Measurements from ENCODE around the gene TCF25. TPM values are rescaled to one million over a fixed set of nuclear protein-coding genes. Genes with fewer than 3 reads are reported as not detected.

Gene TCF25
- total RNA-seq, 4 donors from 2014 or later, result 166 to 260 (median 182) TPM

DNA sequence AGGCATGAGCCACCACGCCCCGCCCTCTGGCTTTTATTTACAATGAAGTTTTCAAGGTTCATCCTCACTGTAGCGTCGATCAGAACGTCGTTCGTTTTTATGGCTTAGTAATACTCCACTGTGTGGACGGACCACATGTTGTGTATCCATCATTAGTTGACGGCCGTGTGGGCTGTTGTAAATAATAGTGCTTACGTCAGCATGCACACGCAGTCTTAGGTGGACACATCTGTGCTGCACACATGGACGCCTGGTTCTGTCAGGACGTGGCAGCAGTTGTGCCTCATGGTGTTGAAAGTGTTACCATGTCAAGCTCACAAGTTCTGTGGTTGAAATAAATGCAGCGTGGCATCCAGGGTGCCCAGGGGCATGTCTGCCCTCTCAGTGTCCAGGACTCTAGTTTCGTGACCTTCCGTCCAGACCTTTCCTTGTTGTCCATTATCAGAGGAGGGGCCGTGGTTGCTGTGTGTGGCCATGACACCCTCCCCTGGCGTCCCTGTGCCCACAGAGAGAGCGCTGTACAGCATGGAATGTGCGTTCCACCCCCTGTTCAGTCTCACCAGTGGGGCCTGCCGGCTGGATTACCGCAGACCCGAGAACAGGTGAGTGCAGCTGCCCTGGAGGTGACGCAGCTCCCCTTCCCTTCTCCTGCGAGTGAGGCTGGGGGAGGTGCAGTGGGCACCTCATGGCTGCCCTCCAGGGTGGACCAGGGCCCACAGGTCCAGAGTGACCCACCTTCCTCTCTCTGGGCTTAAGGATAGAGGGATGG lies 22.3 kb downstream of the TCF25 start:
- no peak for DNase-seq (ENCODE audit: low spot score in 2 of 2)
- TF ChIP-seq EP300 (IDR thresholded peaks at IDR 0.05) (no peak), POLR2AphosphoS5 (IDR thresholded peaks at IDR 0.05) (no peak), POLR2A (IDR thresholded peaks at IDR 0.05) (no peak), CTCF (IDR thresholded peaks at IDR 0.05) (no peak)
- H3K27ac ChIP-seq, result no peak overlapping the region
- H3K27me3 ChIP-seq, result no peaks in the 10 kb centered on the region
- H3K4me1 ChIP-seq, result no peaks in the 10 kb centered on the region
- peaks cover 99% of the 10 kb centered on the region for H3K36me3 ChIP-seq
- no peak overlapping the region for H3K4me3 ChIP-seq
- no peaks in the 10 kb centered on the region for H3K9me3 ChIP-seq
- 88% methylated on average over 17 of the region's 26 CpGs for WGBS

DNA sequence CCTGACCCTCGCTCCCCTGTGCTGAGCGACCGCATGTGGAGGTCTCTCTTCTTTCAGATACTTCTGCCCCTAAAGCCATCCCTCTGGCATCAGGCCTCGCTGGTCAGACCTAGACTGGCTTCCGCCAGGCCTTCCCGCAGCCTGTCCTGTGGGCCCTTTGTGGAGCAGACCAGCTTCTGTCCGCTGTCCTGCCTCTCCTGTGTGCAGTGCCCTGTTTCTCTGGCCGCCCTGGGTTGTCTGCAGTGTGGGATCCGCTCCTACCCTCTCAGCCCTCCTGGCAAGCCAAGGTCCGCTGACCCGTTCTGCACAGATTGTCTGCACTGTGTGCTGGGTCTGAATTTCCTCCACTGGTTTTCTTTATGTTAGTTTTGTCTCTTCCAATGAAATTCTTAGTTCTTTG lies 23.8 kb downstream of the TCF25 start:
- TF ChIP-seq EP300 (IDR thresholded peaks at IDR 0.05) (no peak), CTCF (IDR thresholded peaks at IDR 0.05) (no peak), POLR2A (IDR thresholded peaks at IDR 0.05) (no peak), POLR2AphosphoS5 (IDR thresholded peaks at IDR 0.05) (no peak)
- Histone ChIP-seq H3K9me3 (no peaks in the 10 kb centered on the region), H3K4me1 (no peaks in the 10 kb centered on the region), H3K4me3 (no peak overlapping the region), H3K36me3 (peaks cover 90% of the 10 kb centered on the region), H3K27ac (no peak overlapping the region), H3K27me3 (no peaks in the 10 kb centered on the region)
- no peak for DNase-seq (ENCODE audit: low spot score in 2 of 2)
- 95% methylated on average over 11 of the region's 11 CpGs for WGBS

DNA sequence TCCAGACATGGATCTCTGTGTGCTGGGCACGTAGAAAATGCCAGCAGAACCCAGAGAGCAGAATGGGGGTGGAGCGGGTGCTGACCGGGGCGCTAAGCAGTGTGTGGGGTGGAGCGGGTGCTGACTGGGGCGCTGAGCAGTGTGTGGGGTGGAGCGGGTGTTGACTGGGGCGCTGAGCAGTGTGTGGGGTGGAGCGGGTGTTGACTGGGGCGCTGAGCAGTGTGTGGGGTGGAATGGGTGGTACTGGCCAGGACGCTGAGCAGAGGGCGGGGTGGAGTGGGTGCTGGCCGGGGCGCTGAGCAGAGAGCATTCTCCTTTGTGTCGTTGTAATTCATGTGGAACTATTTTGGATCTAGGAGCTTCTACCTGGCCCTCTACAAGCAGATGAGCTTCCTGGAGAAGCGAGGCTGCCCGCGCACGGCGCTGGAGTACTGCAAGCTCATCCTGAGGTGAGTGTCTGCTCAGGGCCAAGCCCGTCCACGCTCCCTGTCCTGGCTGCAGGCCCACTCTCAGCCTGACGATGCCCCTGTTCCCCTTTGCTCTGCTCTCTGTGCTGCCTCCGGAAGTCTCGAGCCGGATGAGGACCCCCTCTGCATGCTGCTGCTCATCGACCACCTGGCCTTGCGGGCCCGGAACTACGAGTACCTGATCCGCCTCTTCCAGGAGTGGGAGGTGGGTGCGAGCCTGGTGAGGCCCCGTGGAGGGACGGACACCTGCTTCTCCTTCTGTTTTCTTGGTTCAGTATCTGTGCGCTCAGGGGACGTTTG lies 25.0 kb downstream of the TCF25 start:
- no peak for TF ChIP-seq POLR2A (IDR thresholded peaks at IDR 0.05)
- no peak for TF ChIP-seq EP300 (IDR thresholded peaks at IDR 0.05)
- TF ChIP-seq CTCF (IDR thresholded peaks at IDR 0.05), result no peak
- TF ChIP-seq POLR2AphosphoS5 (IDR thresholded peaks at IDR 0.05), result no peak
- H3K4me1 ChIP-seq, result no peaks in the 10 kb centered on the region
- WGBS, result 91% methylated on average over 33 of the region's 36 CpGs
- H3K4me3 ChIP-seq, result no peak overlapping the region
- no peaks in the 10 kb centered on the region for H3K27me3 ChIP-seq
- H3K27ac ChIP-seq, result no peak overlapping the region
- no peak for DNase-seq (ENCODE audit: low spot score in 2 of 2)
- H3K9me3 ChIP-seq, result no peaks in the 10 kb centered on the region
- H3K36me3 ChIP-seq, result peaks cover 86% of the 10 kb centered on the region

- H3K4me3 ChIP-seq, result no peak overlapping the region
- H3K27ac ChIP-seq, result no peak overlapping the region
- H3K9me3 ChIP-seq, result no peaks in the 10 kb centered on the region
- no peak for TF ChIP-seq EP300 (IDR thresholded peaks at IDR 0.05)
- no peak for TF ChIP-seq CTCF (IDR thresholded peaks at IDR 0.05)
- no peak for TF ChIP-seq POLR2A (IDR thresholded peaks at IDR 0.05)
- no peak for TF ChIP-seq POLR2AphosphoS5 (IDR thresholded peaks at IDR 0.05)
- no peak for DNase-seq (ENCODE audit: low spot score in 2 of 2)
- no peaks in the 10 kb centered on the region for H3K4me1 ChIP-seq
- peaks cover 86% of the 10 kb centered on the region for H3K36me3 ChIP-seq
- no peaks in the 10 kb centered on the region for H3K27me3 ChIP-seq
- 96% methylated on average over 20 of the region's 20 CpGs for WGBS
Observed at GRCh38 chr16:89899879-89900481, 26.6 kb downstream of the TCF25 start.

DNA sequence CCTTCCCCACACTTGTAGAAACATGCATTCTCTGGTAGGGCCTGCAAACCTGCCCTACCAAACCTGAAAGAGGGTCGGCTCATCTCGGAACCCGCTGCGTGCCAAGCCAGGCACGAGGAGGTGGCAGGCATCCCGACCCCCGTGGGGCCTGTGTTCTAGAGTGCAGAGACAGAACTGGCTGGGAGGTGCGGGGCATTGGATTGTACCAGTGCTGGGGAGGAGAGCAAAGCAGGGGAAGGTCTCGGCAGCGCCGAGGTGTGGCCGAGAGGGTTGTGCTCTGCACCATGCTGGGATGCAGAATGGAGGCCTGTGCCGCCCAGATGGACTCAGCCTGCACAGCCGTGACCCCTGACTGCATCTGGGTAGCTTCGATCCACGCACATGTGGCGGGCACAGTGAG lies 27.5 kb downstream of the TCF25 start:
- no peak for DNase-seq (ENCODE audit: low spot score in 2 of 2)
- Histone ChIP-seq H3K4me1 (no peaks in the 10 kb centered on the region), H3K9me3 (no peaks in the 10 kb centered on the region), H3K4me3 (no peak overlapping the region), H3K36me3 (peaks cover 86% of the 10 kb centered on the region), H3K27ac (no peak overlapping the region), H3K27me3 (no peaks in the 10 kb centered on the region)
- 90% methylated on average over 10 of the region's 17 CpGs for WGBS
- TF ChIP-seq CTCF (IDR thresholded peaks at IDR 0.05) (no peak), EP300 (IDR thresholded peaks at IDR 0.05) (no peak), POLR2AphosphoS5 (IDR thresholded peaks at IDR 0.05) (no peak), POLR2A (IDR thresholded peaks at IDR 0.05) (no peak)
